Measurements from ENCODE around the gene YWHAH. TPM values are rescaled to one million over a fixed set of nuclear protein-coding genes. Genes with fewer than 3 reads are reported as not detected.

YWHAH gene
- total RNA-seq, 2 donors from 2014 or later = 62.6 to 77.8 TPM

DNA sequence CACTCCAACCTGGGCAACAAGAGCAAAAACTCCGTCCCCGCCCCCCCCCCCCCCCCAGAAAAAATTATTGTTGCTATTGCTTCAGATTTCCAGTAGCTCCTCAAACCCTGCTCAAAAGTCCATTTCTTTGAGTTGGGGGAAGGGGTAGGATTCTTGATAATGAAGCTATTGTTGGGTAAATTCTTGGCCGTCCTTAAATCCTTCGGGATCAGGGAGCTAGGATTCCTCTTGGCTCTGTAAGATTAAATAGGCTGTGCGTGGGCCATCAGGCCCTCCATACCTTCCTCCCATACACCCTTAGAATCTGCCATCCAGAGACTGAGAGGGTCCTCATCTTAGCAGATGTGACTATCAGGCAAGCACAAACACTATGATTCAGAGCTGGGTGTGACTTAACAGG, 16.4 kb downstream of the YWHAH start:
- TF ChIP-seq, protein P1, sequence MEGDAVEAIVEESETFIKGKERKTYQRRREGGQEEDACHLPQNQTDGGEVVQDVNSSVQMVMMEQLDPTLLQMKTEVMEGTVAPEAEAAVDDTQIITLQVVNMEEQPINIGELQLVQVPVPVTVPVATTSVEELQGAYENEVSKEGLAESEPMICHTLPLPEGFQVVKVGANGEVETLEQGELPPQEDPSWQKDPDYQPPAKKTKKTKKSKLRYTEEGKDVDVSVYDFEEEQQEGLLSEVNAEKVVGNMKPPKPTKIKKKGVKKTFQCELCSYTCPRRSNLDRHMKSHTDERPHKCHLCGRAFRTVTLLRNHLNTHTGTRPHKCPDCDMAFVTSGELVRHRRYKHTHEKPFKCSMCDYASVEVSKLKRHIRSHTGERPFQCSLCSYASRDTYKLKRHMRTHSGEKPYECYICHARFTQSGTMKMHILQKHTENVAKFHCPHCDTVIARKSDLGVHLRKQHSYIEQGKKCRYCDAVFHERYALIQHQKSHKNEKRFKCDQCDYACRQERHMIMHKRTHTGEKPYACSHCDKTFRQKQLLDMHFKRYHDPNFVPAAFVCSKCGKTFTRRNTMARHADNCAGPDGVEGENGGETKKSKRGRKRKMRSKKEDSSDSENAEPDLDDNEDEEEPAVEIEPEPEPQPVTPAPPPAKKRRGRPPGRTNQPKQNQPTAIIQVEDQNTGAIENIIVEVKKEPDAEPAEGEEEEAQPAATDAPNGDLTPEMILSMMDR (IDR thresholded peaks at IDR 0.05) = no peak
- TF ChIP-seq POLR2A (IDR thresholded peaks at IDR 0.05) = no peak
- DNase-seq (no peak), ATAC-seq (no peak)
- H3K4me1 ChIP-seq = no peaks in the 10 kb centered on the region
- no peaks in the 10 kb centered on the region for H3K9me3 ChIP-seq
- H3K36me3 ChIP-seq (replicated peaks in 1 of 2; ENCODE audit: insufficient read depth in 1 of 2, low read depth in 2 of 2) = peaks cover 9 to 10% of the 10 kb centered on the region in 2 donors
- H3K4me3 ChIP-seq = no peak overlapping the region
- intact Hi-C loops (cut with DNase I) = no loop called here
- no peak overlapping the region for H3K27ac ChIP-seq
- WGBS, 2 donors = 47 to 70% methylated on average over 5 of the region's 5 CpGs
- no peaks in the 10 kb centered on the region for H3K27me3 ChIP-seq

DNA sequence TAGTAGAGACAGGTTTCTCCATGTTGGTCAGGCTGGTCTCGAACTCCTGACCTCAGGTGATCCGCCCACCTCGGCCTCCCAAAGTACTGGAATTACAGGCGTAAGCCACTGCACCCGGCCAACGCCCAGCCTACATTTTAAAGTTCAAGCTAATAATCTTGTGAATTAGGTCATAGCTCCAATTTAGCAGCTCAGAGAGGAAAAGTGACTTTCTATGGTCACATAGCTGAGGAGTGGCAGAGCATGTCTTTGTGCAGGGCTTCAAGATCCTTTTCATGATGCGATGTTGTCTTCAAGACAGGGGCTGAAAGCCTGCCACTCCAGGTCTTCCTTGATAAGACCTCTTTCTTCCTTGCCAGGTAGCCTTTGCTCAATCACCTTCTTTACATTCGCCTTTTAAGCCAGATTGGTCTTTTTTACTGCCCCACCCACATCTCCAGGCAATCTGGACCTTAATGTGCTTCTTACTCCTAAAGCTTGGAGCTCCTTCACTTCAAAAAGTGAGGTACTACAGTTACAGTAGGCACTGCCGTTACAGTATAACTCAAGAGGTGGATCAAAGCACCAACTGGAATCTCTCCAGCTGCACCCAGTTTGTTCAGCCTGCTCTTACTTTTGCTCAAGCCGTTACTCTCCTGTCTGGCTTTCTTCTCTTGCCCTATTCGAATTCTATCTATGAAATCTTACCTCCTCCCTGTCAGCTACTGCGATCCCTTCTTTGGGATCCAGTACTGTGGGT, 18.2 kb downstream of the YWHAH start:
- DNase-seq = no peak
- H3K4me3 ChIP-seq = no peak overlapping the region
- intact Hi-C loops (cut with DNase I) = no loop called here
- H3K4me1 ChIP-seq = no peaks in the 10 kb centered on the region
- H3K36me3 ChIP-seq (replicated peaks in 1 of 2; ENCODE audit: insufficient read depth in 1 of 2, low read depth in 2 of 2) = peaks cover 0 to 3% of the 10 kb centered on the region in 2 donors
- H3K27me3 ChIP-seq = no peaks in the 10 kb centered on the region
- no peaks in the 10 kb centered on the region for H3K9me3 ChIP-seq
- no peak overlapping the region for H3K27ac ChIP-seq
- ATAC-seq = no peak
- WGBS, 2 donors = 64 to 68% methylated on average over 12 of the region's 12 CpGs
- no peak for TF ChIP-seq POLR2A (IDR thresholded peaks at IDR 0.05)
- TF ChIP-seq, protein P1 (IDR thresholded peaks at IDR 0.05) = no peak

DNA sequence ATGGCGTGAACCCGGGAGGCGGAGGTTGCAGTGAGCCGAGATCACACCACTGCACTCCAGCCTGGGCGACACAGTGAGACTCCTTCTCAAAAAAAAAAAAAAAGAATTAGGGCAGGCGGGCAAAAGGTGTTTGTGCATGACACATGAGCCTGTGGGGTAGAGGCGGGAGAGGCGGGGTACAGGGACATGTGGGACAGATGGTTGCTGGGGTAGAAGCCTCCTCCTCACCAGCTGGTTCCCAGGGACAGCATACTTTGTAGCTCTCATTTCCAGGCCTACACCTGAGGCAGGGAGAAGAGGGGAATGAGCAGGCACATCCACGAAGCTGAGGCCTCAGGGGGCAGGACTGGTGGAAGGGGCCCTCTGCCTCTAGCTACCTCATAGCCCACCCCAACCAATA, 23.7 kb downstream of the YWHAH start:
- Histone ChIP-seq H3K36me3 (replicated peaks in 1 of 2; ENCODE audit: insufficient read depth in 1 of 2, low read depth in 2 of 2) (no peaks in the 10 kb centered on the region), H3K4me3 (no peak overlapping the region), H3K27ac (no peak overlapping the region), H3K27me3 (no peaks in the 10 kb centered on the region), H3K4me1 (peaks cover 14% of the 10 kb centered on the region), H3K9me3 (no peaks in the 10 kb centered on the region)
- TF ChIP-seq, protein P1 (IDR thresholded peaks at IDR 0.05) = no peak
- TF ChIP-seq POLR2A (IDR thresholded peaks at IDR 0.05) = no peak
- intact Hi-C loops (cut with DNase I) = no loop called here
- 81 to 89% methylated on average over 8 to 9 of the region's 9 CpGs for WGBS, 2 donors
- no peak for DNase-seq
- no peak for ATAC-seq

DNA sequence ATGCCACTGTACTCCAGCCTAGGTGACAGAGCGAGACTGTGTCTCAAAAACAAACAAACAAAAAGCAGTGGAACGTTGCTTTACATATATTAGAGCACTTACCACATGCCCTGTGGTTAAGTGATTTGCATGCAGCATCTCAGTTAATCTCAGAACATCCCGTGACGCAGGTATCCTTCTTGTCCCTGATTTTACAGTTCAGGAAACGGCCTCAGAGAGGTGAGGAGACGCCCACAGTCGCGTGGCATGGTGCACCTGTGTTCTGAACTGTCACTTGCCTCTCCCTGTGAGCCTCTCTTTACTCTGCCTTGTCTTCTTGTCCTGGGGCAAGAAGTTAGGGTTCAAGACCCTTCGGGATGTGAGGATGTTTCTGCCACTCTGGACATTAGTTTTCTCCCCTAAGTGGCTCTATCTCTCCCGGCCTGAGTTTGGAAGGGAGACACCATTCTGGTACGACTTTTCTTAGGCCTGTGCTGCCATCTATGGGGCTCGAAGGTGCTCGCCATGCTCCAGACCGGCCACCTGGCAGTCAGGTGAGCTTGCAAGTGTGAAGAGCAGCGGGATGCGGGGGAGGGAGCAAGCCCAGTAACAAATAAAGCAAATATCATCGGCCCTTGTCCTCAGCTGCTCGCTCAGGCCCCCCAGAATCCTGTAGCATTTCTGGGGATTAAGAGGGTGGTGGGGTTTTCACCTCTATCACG, 25.6 kb downstream of the YWHAH start:
- ATAC-seq = peak; percentile 83

More for the DNA sequence above, 25.6 kb downstream of the YWHAH start:
- H3K4me1 ChIP-seq = peaks cover 21% of the 10 kb centered on the region
- H3K27ac ChIP-seq = peak overlapping the region in 1 of 4 donors; percentile 35
- peak; percentile 79 to 87 (median 86) for DNase-seq
- no peak overlapping the region for H3K4me3 ChIP-seq
- intact Hi-C loops (cut with DNase I) = loop anchor here (10.0 kb wide), 2 partner anchors 235 to 505 kb away; partner anchors contain the start of genes FBXO7 and RFPL2
- TF ChIP-seq POLR2A (IDR thresholded peaks at IDR 0.05) = no peak
- TF ChIP-seq, protein P1 (IDR thresholded peaks at IDR 0.05) = peak; percentile 12 to 84 (median 65)
- H3K9me3 ChIP-seq = no peaks in the 10 kb centered on the region
- 22 to 31% methylated on average over 14 to 19 of the region's 19 CpGs for WGBS, 2 donors
- no peaks in the 10 kb centered on the region for H3K36me3 ChIP-seq (replicated peaks in 1 of 2; ENCODE audit: insufficient read depth in 1 of 2, low read depth in 2 of 2)
- H3K27me3 ChIP-seq = no peaks in the 10 kb centered on the region

Measured in body of pancreas (tissue), 4 donors.